NB4 (cell line): ENCODE results near the gene ITGA11.

Source experiments
- CTCF ChIP-seq: IDR thresholded peaks from one replicate; pipeline ENCODE4 v1.5.1; 2012; ENCODE audit warnings: low read depth, low read length
- MYC ChIP-seq: IDR thresholded peaks from 2 replicates; pipeline ENCODE4 v1.6.1; 2011; ENCODE audit warnings: low read depth, low read length

GRCh38 chr15:68343579-68344225 lies 88.3 kb downstream of the ITGA11 start:
- no peak for TF ChIP-seq CTCF
- TF ChIP-seq MYC = no peak
